Activated CD4-positive, alpha-beta T cell treated with anti-CD3 and anti-CD28 coated beads, Interleukin-10, Interleukin-2, amounts not matched to agents 100 ng/mL and 50 ng/mL, durations not matched to agents 16 hours and 8 hours (primary cell): ENCODE data around the gene STEAP3.

Source experiments
- DNase-seq: peaks from one replicate; pipeline ENCODE4 v3.0.0-alpha.2; 2020

Gene STEAP3

DNA sequence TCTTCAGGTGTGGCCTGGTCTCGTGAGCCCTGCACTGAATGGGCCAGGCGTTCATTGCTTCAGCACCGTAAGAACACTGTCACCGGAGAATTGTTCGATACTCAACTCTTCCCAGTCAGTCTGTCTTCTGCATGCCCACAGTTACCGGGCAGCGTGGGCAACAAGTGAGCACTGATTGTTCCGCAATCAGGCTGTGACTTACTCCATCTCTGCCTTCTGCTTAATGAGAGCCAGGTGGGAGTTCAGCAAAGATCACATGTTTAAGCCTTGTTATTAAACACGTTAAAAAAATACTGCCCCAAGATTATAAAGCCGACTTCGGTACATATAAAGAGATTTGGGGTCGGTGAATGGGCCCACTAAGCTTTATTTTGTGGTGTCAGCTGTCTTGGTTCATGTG, 3.7 kb downstream of the STEAP3 start:
- DNase-seq, result no peak

DNA sequence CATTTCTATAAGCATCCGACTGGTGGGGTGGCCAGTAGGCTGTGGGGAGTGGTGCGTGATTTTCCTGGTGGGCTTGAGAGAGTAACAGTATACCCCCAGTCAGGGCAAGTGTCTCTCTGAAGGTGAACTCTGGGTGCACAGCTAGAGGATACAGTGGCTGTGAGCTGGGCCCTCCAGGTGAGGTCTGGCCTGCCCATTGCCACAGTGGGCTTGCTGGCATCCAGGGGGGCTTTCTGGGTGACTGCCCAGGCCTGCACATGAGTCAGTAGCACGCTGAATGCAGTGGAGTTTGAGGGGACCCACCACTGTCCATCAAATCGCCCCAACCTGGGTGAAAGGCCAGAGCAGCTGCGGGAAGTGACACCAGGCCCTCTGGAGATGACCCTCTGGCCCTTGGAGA, 4.5 kb downstream of the STEAP3 start:
- no peak for DNase-seq

DNA sequence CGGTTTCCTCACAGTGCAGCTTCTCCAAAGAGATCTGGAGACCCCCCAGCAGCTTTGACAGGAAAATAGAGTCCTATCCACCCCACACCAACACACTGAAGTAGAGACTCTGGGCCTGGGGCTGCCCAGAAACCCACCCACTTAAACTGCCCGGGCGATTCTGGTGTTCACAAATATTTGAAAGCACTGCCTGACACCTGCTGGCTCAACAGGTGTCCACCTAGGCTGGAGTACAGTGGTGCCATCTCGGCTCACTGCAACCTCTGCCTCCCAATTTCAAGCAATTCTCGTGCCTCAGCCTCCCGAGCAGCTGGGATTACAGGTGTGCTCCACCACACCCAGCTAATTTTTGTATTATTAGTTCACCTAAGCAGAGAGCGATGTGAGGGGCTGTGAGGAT, 5.3 kb downstream of the STEAP3 start:
- no peak for DNase-seq

DNA sequence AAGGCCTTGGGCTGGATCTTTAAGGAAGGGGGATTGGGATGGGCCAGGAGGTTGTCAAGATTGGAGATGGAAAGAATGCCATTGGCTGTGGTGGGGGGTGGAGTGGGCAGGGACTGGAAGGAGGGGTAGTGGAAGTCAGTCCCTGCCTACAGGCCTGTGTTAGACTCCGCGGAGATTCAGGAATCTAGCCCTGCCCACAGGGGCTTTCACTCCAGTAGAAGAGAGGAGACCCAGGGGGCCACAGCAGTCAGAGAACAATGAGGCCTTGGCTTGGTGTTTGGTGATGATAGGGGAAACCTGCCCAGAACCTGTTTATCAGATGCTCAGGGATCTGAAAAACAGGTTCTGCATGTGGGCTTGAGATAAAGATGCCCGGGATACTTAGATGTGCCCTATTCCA, 6.1 kb downstream of the STEAP3 start:
- no peak for DNase-seq

DNA sequence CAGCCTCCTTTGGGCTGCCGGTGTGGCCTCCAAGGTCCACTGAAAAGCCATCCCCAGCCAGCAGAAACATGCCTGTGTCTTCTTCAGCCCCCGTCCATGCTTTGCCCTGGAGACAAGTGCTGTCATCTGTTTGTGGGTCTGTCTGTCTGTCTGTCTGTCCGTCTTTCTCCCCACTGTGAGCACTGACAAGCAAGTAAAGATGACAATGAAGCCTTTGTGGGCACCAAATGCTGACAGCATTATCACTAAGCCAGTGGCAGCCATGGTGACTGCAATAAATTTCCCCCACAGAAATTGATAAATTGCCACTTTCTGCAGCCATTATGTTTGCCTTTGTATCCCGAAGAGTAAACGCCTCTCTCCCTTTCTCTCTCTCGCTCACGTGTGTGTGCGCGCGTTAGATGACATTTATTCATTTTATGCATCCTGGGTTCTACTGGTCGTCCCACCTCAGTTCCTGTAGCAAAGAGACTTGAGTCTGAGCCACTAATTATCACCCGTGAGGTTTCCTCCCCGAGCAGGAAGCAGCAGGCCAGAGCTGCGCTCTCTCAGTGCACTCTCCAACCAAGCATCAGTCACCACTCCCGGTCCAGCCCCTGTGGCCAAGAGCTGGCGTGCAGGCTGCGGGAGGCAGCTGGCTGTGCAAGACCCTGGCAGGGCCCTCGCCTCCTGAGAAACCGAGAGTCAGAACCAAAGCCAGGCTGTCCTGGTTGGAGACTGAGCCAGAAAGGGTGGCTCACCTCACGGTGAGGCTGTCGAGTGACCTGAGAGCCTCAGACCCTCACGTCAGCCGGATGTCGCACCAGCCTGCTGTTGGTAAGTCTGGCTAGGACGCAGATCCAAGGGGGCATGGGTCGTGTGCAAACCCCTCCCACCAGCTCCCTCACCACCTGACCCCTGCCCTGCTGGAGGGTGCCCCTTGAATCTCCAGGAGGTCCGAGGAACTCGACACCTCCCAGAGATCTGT, 6.9 kb downstream of the STEAP3 start:
- DNase-seq, result no peak

DNA sequence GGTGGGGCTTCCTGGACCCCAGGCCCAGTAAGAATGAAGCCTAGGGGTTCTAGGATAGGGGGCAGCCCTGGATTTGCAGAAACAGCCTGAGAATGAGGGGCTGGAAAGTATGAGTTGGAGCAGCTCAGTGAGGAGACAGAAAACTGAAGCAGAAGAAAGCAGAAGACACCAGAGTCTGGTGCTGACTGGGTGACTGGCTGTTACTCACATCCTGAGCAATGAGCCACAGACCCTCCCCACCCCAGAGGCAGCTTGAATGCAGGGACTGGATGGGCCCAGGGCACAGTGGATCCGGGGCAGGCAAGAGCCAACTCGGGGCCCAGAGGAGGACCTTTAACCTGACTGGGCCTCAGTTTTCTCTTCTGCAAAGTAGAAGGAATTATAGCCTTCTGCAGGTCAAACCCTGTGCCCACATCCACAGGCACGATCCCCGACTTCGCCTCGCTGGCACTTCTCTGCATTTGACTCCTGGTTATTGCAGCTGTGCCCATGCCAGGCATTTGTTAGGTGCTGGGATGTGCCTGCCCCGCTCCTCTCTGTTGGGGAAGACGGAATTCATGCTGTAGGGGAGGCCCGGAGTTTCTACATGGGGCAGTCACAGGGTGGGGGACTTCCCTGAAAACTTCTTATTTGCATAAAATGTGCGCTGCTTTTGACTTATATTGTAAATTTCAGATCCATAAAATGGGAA, 8.5 kb downstream of the STEAP3 start:
- no peak for DNase-seq

DNA sequence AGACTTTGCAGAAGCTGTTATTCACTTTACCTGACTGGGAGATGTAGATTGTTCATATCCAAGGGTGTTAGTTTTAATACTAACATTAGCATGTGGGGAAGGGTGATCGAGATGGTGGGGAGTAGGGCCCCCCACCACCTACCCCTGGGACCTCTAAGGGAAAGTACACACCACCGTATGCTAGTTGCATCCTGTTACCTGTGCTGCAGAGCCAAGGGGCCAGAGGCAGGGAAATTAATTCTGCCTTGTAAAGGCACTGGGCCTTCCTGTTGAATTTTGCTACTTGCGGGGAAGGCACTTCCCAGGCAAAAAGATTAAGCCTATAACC, 9.0 kb downstream of the STEAP3 start:
- no peak for DNase-seq

DNA sequence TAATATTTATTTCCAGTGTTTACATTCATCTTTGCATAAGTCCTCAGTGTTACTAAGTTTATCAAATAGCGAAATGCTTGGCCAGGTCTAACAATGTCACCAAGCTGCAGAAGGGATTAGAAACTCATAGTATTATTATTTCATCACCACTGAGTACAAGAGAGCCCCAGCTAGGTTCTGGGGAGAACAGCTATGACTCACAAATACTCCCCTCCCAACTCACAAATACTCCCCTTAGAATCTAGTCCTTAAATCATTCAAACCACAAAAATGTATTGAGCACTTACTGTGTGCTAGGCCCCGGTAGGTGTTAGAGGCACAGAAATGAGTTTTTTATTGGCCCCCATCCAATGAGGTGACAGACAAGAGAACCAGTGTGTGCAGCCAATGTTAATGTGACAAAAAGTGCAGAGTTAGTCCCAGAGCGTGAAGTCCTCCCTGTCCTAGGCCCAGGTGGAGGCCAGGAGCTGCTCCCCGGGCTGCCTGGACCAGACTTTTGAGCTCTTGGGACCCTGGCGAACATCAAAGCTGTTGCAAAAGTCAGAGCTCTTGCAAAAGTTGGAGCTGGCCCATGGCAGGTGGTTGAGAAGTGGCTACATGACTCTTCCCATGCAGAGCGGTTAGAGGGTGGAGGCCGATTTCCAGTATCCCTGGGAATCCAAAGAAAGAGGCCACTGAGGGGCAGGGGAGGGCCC, 9.8 kb downstream of the STEAP3 start:
- DNase-seq, result no peak

DNA sequence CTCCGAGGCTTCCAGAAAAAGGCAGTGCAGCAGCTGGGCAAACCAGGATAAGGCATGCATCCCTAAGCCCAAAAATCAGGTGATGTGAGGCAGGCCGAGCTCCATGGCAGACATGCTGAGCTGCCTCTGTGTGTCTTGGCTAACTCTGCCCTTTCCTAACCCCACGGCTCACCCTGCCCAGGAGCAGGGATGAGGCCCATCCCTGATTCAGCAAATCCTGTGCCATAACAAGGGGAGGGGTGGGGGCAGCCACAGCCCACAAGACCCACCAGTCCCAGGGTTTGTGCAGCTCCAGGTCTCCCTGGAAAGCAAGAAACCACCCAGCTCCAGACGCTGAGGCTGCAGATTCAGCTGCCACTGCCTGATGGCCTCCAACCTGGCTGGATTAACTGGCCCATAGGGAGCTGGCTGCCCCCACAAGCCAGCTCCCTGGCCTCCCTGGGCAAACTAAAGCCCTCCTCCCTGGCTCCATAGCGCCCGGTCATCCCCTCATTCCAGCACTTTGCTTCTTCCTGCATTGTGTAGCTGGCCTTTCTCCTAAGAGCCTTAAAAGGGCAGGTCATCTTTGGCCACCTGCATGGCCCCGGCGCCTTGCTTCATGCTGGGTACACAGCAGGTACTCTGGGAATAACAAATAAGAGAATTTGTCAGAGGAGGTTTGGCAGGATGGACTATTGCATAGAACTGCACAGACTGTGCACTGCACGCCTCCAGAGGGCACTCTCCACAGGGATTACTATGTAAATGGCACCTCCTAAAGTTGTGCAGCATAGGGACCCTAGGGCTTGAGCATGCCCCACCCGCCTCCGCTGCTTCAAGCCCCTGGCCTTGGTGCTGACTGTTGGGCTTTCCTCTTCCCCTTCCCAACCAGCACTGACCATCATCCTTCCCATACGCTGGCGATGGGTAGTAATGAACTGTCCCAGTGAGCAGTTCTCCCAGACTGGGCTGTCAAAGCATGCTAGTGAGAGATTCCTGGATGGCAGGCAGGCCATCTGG, 10.7 kb downstream of the STEAP3 start:
- DNase-seq, result no peak

DNA sequence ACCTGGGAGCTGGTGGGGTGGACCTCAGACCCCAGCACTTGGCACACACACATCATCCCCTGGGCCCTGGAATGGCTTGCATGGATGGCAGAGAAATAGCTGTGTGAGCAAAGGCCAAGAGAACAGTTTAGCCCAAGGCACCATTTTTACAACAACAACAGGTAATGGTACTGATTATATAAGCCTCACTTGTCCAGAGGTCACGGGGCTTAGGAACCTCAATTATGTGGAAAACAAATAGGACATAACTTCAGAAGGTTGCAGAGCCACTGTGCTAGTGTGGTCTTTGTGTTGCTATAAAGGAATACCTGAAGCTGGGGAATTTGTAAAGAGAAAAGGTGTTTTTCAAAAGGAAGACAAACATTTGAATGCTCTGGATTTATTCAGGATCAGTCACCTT, 13.2 kb downstream of the STEAP3 start:
- no peak for DNase-seq

DNA sequence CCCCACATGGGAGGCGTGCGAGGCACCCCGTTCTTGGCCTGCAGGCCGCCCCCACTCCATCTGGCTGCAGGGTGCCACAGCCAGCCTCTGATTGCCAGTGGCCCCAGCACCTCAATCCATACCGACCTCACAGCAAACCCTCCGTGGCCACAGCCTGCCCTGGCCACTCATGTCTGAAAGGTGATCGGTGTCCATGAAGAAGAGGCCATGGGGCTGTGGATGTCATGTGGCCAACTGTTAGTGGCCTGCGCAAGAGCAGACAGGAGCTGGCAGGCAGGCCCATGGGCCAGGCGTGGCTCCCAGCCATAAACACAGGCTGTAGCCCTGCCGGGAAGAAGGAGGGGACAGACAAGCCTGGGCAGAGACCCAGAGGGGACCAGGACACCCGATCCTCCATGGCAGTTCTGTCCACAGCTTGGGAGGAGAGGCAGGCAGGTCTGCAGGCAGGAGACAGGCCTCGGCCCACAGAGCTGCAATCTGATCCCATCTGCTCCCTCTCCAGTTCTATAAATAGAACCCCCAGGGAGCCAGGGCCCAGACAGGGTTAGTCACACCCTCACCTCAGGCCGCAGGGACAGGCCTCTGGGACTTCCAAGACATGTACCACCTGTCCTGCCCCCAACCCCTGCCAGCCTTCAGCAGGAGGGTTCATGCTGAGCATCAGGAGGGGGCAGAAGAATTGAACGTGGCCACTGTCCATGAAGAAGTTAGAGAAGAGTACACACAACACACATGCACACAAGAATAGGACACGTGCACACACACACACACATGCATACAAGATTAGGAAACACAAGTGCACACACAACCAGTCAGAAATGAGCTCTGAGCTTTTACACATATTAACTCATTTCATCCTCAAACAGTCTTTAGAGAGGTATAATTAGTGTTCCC, 16.9 kb downstream of the STEAP3 start:
- DNase-seq, result no peak

DNA sequence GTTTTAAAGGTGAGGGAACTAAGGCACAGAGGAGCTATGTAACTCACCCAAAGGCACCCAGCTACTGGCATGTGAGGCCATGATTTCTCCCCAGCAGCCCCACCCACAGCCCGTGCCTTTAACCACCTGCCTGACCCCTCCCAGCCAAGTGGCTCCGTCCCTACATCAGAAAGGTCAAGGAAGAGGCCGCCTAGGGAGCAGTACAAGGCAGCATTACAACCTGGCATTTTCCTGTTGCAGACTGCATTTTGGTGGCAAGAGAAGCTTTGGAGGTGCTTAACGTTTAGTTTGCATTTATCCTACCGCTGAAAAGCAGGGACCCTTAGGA, 17.5 kb downstream of the STEAP3 start:
- no peak for DNase-seq

DNA sequence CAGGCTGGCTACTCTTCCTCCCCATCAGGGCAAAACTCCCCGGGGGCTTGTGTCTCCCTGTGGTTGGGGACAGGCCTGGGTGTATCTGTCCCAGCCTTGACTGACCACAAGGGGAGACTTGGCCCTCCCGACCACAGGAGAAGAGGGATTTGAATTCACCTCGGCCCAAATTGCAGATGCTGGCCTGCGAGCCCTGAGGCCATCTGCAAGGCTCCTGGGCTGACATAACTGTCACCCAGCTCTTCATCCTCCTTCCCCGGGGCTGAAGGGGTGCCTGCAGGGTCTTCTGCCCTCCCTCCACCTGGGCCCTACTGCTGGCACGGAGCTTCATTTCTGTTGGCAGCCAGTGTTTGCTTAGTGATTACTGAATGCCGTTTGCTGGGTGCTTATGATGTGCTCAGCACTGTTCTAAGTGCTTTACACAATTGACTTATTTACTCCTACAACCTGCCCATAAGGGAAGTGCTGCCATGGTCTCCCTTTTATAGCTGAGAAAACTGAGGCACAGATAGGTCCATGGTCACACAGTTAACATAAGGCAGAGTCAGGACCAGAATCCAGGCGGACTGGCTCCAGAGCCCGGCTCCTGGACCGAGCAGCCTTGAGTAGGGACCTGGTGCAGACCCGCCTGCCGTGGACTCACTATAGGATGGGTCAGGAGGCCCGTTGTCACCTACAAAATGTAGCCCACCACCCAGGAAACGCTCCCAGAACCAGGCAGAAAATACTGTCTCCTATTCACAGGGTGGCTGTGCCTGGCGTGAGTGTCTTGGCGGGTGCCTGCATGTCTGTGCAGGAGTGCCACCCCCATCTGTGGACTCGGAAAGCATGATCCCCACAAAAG, 18.9 kb downstream of the STEAP3 start:
- DNase-seq, result no peak

DNA sequence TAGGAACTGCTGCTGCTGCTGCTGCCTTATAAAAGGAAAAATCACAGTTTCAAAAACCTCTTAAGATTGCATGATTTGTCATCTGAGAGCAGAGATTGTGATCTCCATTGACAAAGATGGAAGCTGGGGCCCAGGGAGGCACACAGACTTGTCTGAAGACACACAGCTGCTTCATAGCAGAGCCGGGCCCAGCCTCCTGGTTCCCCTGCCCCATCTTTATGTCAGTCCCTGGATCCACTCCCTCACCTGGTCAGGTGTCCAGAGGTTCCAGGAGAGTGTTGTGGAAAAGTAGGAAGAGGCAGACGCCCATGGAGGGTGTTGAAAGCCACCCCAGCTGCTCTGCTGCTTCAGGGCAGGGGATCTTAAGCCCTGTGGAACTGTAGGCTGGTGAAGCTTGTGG, 20.0 kb downstream of the STEAP3 start:
- no peak for DNase-seq

DNA sequence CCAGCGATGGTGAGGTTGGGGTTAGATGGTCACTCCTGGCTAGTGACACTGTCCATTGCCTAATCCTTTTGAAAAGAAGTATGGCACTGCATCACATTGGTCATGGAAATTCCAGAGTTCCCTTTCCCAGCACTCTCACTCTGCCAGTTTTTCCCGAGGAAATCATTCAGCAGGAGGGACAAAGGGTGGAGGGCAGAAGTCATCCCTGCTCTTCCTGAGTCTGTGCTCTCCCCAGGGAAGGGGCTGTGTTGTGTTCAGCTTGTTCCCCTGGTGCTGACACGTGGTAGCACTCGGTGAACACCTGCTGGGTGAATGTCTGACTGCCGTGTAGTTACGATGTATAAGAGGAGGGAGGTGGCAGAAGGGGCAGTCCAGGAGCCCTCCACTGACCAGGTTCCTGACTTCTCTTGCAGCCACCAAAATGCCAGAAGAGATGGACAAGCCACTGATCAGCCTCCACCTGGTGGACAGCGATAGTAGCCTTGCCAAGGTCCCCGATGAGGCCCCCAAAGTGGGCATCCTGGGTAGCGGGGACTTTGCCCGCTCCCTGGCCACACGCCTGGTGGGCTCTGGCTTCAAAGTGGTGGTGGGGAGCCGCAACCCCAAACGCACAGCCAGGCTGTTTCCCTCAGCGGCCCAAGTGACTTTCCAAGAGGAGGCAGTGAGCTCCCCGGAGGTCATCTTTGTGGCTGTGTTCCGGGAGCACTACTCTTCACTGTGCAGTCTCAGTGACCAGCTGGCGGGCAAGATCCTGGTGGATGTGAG, 21.6 kb downstream of the STEAP3 start:
- DNase-seq, result no peak

DNA sequence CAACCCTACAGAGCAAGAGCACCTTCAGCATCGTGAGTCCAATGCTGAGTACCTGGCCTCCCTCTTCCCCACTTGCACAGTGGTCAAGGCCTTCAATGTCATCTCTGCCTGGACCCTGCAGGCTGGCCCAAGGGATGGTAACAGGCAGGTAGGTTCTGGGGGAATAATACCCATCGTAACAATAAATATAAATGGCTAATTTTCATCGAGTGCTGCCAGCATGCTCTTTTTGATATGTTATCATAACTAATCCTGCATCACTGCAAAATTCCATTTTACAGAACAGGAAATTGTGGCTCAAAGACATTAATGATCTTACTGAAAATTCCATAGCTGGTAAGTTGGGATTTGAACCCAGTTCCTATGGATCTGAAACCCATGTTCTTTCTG, 22.2 kb downstream of the STEAP3 start:
- DNase-seq, result no peak

DNA sequence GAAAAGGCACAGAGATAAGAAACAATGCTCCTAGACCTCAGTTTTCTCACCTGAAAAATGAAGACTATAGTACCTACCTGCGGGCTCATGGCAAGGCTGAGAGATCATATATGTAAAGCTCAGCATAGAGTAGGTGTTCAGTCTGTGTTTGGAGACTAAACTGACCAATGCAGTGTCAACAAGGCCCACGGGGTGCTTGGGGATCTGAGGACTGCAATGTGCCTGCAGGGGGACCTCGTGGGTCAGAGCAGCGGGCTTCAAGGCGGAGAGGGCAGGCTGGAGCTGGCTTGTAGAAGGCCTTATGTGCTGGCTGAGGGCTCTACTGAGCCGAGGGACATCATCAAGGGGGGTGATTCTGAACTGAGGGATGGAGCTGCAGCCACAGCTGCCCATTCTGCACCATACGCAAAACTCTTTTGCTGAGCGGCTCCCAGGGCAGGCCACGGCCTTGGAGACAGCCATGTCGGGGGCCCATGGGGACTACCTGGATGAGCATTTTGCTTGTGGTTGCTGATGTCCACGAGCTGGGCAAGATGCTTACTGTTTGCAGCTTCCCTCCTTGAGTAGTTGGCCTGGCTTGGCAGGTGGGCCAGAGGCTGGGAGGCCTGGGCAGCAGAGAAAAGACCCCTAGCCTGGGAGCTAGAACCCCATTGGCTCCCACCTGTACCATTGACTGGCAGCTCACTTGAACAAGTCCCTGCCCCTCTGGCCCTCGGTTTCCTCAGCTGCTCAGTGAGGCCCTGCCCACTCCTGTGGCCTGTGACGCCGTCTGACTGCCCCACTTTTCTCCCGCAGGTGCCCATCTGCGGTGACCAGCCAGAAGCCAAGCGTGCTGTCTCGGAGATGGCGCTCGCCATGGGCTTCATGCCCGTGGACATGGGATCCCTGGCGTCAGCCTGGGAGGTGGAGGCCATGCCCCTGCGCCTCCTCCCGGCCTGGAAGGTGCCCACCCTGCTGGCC, 23.5 kb downstream of the STEAP3 start:
- DNase-seq, result no peak

DNA sequence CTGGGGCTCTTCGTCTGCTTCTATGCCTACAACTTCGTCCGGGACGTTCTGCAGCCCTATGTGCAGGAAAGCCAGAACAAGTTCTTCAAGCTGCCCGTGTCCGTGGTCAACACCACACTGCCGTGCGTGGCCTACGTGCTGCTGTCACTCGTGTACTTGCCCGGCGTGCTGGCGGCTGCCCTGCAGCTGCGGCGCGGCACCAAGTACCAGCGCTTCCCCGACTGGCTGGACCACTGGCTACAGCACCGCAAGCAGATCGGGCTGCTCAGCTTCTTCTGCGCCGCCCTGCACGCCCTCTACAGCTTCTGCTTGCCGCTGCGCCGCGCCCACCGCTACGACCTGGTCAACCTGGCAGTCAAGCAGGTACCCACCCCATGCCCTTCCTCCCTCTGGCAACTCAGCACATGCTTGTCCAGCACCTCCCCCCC, 24.2 kb downstream of the STEAP3 start:
- no peak for DNase-seq

DNA sequence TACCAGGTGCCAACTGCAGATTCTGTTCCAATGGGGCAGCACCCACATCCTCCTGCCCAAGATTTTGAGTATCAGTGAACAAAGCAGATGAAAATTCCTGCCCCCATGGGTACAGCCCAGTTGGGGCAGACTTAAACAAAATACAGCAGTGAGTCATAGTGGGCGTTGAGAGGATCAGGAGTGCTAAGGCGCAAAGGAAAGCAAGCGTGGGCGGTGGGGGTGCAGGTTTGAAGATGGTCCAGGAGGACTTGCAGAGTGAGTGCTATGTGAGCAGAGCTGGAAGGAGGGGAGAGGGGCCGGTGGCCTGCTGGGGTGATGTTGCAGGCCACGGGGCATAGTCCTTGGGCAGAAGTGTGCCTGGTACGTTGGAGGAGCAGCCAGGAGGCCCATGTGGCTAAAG, 24.7 kb downstream of the STEAP3 start:
- no peak for DNase-seq
